Measurements from ENCODE around the gene TRIML1.

GRCh38 chr4:188110741-188111471, 28.3 kb upstream of the TRIML1 start:
- TF ChIP-seq POLR2AphosphoS5 (IDR thresholded peaks at IDR 0.05; ENCODE audit: low read depth, low read length) (no peak), SIN3A (IDR thresholded peaks at IDR 0.05; ENCODE audit: borderline replicate concordance, insufficient read depth, low read depth, low read length) (no peak), TCF7L2 (IDR thresholded peaks at IDR 0.05; ENCODE audit: low read depth, low read length) (no peak)
